Measurements from ENCODE around the gene ARIH1.

DNA sequence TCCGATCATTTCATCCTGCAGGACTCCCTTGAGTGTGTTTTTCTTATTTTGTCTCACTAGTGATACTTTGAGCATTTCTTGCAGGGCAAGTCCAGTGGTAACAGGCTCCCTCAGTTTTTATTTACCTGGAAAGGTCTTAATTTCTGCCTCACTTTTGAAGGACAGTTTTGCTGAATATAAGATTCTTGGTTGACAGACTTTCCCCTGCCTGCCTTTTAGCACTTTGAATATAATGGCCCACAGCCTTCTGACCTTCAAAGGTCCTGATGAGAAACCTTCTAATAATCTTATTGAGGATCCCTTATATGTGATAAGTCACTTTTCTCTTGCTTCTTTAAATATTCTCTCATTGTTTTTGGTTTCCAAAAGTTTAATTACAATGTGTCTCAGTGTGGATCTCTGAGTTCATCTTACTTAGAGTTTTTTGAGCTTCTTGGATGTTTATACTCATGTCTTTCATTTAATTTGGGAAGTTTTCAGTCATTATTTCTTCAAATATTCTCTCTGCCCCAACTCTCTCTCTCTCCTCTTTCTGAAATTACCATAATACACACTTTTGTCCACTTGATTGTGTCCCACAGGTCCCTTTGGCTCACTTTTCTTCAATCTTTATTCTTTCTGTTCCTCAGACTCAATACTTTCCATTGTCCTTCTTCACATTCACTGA lies 36.3 kb upstream of the ARIH1 start:
- TF ChIP-seq HDGF (IDR thresholded peaks at IDR 0.05; ENCODE audit: borderline replicate concordance) (no peak), LEF1 (IDR thresholded peaks at IDR 0.05; ENCODE audit: borderline replicate concordance) (no peak), SUZ12 (IDR thresholded peaks at IDR 0.05) (no peak), L3MBTL2 (conservative IDR thresholded peaks at IDR 0.05) (no peak), ELF4 (IDR thresholded peaks at IDR 0.05) (no peak), BHLHE40 (IDR thresholded peaks at IDR 0.05; ENCODE audit: borderline replicate concordance) (no peak), FOXM1 (IDR thresholded peaks at IDR 0.05; ENCODE audit: borderline replicate concordance) (no peak), CTBP1 (IDR thresholded peaks at IDR 0.05; ENCODE audit: borderline replicate concordance) (no peak)
